Lower lobe of right lung (tissue), 2 donors: Measurements from ENCODE around the gene NCOR2. TPM values are rescaled to one million over a fixed set of nuclear protein-coding genes. Genes with fewer than 3 reads are reported as not detected.

Source experiments
- ATAC-seq, 2 donors: fragments of 200-7000 bp; cut with Tn5 transposase; one replicate each; pipeline ENCODE4 v1.9.1; 2020 to 2022; ENCODE audit warnings: mild to moderate bottlenecking in 2 of 2, moderate library complexity in 2 of 2
- DNase-seq: peaks from one replicate; pipeline ENCODE4 v3.0.0-alpha.2; 2020
- H3K27ac ChIP-seq: fragments of 200-600 bp; one replicate; pipeline ENCODE4 v1.8.0; 2022
- H3K27me3 ChIP-seq: fragments of 200-600 bp; one replicate; pipeline ENCODE4 v1.8.0; 2022; ENCODE audit warnings: low read depth
- H3K36me3 ChIP-seq: fragments of 200-600 bp; one replicate; pipeline ENCODE4 v1.8.0; 2022; ENCODE audit warnings: mild to moderate bottlenecking
- H3K4me1 ChIP-seq: fragments of 200-600 bp; one replicate; pipeline ENCODE4 v1.8.0; 2022
- H3K4me3 ChIP-seq: fragments of 200-600 bp; one replicate; pipeline ENCODE4 v1.8.0; 2022; ENCODE audit warnings: mild to moderate bottlenecking
- H3K9me3 ChIP-seq: fragments of 200-600 bp; one replicate; pipeline ENCODE4 v1.8.0; 2022
- CTCF ChIP-seq: fragments of 200-600 bp; IDR thresholded peaks from one replicate; pipeline ENCODE4 v1.8.0; 2022; ENCODE audit warnings: antibody characterized with exemption, mild to moderate bottlenecking
- intact Hi-C: fragments of 100-400 bp; cut with DNase I; formaldehyde crosslinking; loops from one replicate; pipeline ENCODE4 v1.11.0; 2022
- total RNA-seq: library from RNA; stranded (reverse); fragmentation: NEBNext Ultra II Directional; extraction: Animal tissue kit (Norgen Biotek cat#: 25700); gene quantifications from one replicate; pipeline ENCODE4 v1.2.1, GENCODE V29; 2021
- donor health status: DM: no; HTN: yes; CAD: no; lungs with severe emphysema.

The NCOR2 gene
- total RNA-seq, 1 donor from 2014 or later = 318 TPM

GRCh38 chr12:124603831-124604251 lies 36.4 kb upstream of the NCOR2 start:
- Histone ChIP-seq H3K4me3 (no peak overlapping the region), H3K4me1 (peaks cover 11% of the 10 kb centered on the region), H3K27me3 (no peaks in the 10 kb centered on the region), H3K9me3 (no peaks in the 10 kb centered on the region), H3K36me3 (no peaks in the 10 kb centered on the region), H3K27ac (no peak overlapping the region)
- ATAC-seq (no peak), DNase-seq (no peak)
- intact Hi-C loops = no loop called here
- TF ChIP-seq CTCF = no peak

GRCh38 chr12:124603100-124603541 lies 35.7 kb upstream of the NCOR2 start:
- DNase-seq (no peak), ATAC-seq (no peak)
- H3K36me3 ChIP-seq = no peaks in the 10 kb centered on the region
- TF ChIP-seq CTCF = no peak
- no peak overlapping the region for H3K27ac ChIP-seq
- intact Hi-C loops = no loop called here
- no peaks in the 10 kb centered on the region for H3K9me3 ChIP-seq
- no peak overlapping the region for H3K4me3 ChIP-seq
- H3K27me3 ChIP-seq = no peaks in the 10 kb centered on the region
- H3K4me1 ChIP-seq = peaks cover 4% of the 10 kb centered on the region

- no peak for DNase-seq
- H3K27ac ChIP-seq = no peak overlapping the region
- no peaks in the 10 kb centered on the region for H3K27me3 ChIP-seq
- H3K4me1 ChIP-seq = no peaks in the 10 kb centered on the region
- no peak for ATAC-seq
- no peak overlapping the region for H3K4me3 ChIP-seq
- no peak for TF ChIP-seq CTCF
- intact Hi-C loops = no loop called here
- no peaks in the 10 kb centered on the region for H3K9me3 ChIP-seq
- no peaks in the 10 kb centered on the region for H3K36me3 ChIP-seq
Observed at GRCh38 chr12:124601706-124602105, 34.3 kb upstream of the NCOR2 start.

GRCh38 chr12:124599074-124599999 lies 31.9 kb upstream of the NCOR2 start:
- no peak overlapping the region for H3K27ac ChIP-seq
- intact Hi-C loops = no loop called here
- H3K9me3 ChIP-seq = no peaks in the 10 kb centered on the region
- TF ChIP-seq CTCF = no peak
- DNase-seq = no peak
- no peak for ATAC-seq
- no peaks in the 10 kb centered on the region for H3K4me1 ChIP-seq
- H3K4me3 ChIP-seq = no peak overlapping the region
- H3K36me3 ChIP-seq = no peaks in the 10 kb centered on the region
- H3K27me3 ChIP-seq = no peaks in the 10 kb centered on the region

GRCh38 chr12:124597041-124597440 lies 29.6 kb upstream of the NCOR2 start:
- no peaks in the 10 kb centered on the region for H3K36me3 ChIP-seq
- peaks cover 10% of the 10 kb centered on the region for H3K4me1 ChIP-seq
- H3K27ac ChIP-seq = no peak overlapping the region
- no peaks in the 10 kb centered on the region for H3K9me3 ChIP-seq
- H3K4me3 ChIP-seq = no peak overlapping the region
- ATAC-seq = no peak
- DNase-seq = no peak
- intact Hi-C loops = no loop called here
- no peak for TF ChIP-seq CTCF
- H3K27me3 ChIP-seq = no peaks in the 10 kb centered on the region
